Anterior cingulate cortex (tissue), 58 donors: ENCODE data around the gene MTERF2.

Experiments used
- DNase-seq, 58 donors: peaks; one replicate each; lab custom pipeline; 2025; lab: John Stamatoyannopoulos, UW

MTERF2 gene

GRCh38 chr12:106955377-106956047, 31.4 kb downstream of the MTERF2 start, which contains the start of gene TMEM263:
Gene TMEM263 (plus strand): TSS chr12:106955907. CDS start chr12:106967117, 11,210 bp downstream.
- DNase-seq, result peak; percentile 38 to 93 (median 84)

GRCh38 chr12:106954462-106955376, 32.2 kb downstream of the MTERF2 start:
- peak in 22 of 58 donors; percentile 2 to 50 (median 18) for DNase-seq

- no peak for DNase-seq
Observed at GRCh38 chr12:106953352-106954250, 33.3 kb downstream of the MTERF2 start.

- no peak for DNase-seq
Observed at GRCh38 chr12:106950591-106950990, 36.4 kb downstream of the MTERF2 start.

- no peak for DNase-seq
Observed at GRCh38 chr12:106947461-106947860, 39.5 kb downstream of the MTERF2 start.

GRCh38 chr12:106945261-106945851, 41.6 kb downstream of the MTERF2 start:
- DNase-seq, result no peak

- no peak for DNase-seq
Observed at GRCh38 chr12:106942775-106943174, 44.2 kb downstream of the MTERF2 start.

GRCh38 chr12:106941481-106942156, 45.3 kb downstream of the MTERF2 start:
- DNase-seq, result no peak

GRCh38 chr12:106934277-106934676, 52.7 kb downstream of the MTERF2 start:
- no peak for DNase-seq
